Neural progenitor cell (in vitro differentiated cells): Measurements from ENCODE around the gene SLIT1. TPM values are rescaled to one million over a fixed set of nuclear protein-coding genes. Genes with fewer than 3 reads are reported as not detected.

Experiments
- DNase-seq: peaks from one replicate; pipeline ENCODE4 v3.0.0-alpha.2; 2016; ENCODE audit warnings: low spot score
- H2AFZ ChIP-seq: fragments of 200-600 bp; sonication (generic); replicated peaks from 2 replicates; pipeline ENCODE4 v1.6.1; 2016; ENCODE audit warnings: antibody characterized with exemption
- H3F3A ChIP-seq: fragments of 200-600 bp; sonication (generic); 2 replicates; pipeline ENCODE4 v1.6.1; 2016; ENCODE audit warnings: antibody characterized with exemption, low read depth
- H3K27ac ChIP-seq: fragments of 200-600 bp; sonication (generic); 2 replicates; pipeline ENCODE4 v1.5.1; 2016; ENCODE audit warnings: mild to moderate bottlenecking
- H3K27me3 ChIP-seq: fragments of 200-600 bp; sonication (generic); 2 replicates; pipeline ENCODE4 v1.6.1; 2016; ENCODE audit warnings: mild to moderate bottlenecking, moderate library complexity
- H3K36me3 ChIP-seq: fragments of 200-600 bp; sonication (generic); 2 replicates; pipeline ENCODE4 v1.5.1; 2016
- H3K4me1 ChIP-seq: fragments of 200-600 bp; sonication (generic); 2 replicates; pipeline ENCODE4 v1.6.1; 2016; ENCODE audit warnings: mixed run types
- H3K4me2 ChIP-seq: fragments of 200-600 bp; sonication (generic); 2 replicates; pipeline ENCODE4 v1.6.1; 2016
- H3K4me3 ChIP-seq: fragments of 200-600 bp; sonication (generic); 2 replicates; pipeline ENCODE4 v1.5.1; 2016
- H3K79me2 ChIP-seq: fragments of 200-600 bp; sonication (generic); 2 replicates; pipeline ENCODE4 v1.6.1; 2016; ENCODE audit warnings: low read depth
- H3K9ac ChIP-seq: fragments of 200-600 bp; sonication (generic); 2 replicates; pipeline ENCODE4 v1.6.1; 2016
- H3K9me3 ChIP-seq: fragments of 200-600 bp; sonication (generic); 2 replicates; pipeline ENCODE4 v1.5.1; 2016; ENCODE audit warnings: low read depth
- H4K20me1 ChIP-seq: fragments of 200-600 bp; sonication (generic); 2 replicates; pipeline ENCODE4 v1.6.1; 2016; ENCODE audit warnings: low read depth
- H3K27ac Mint-ChIP-seq: 3 replicates; pipeline ENCODE4 v1.8.0; 2021; ENCODE audit warnings: mixed read lengths
- H3K27me3 Mint-ChIP-seq: 2 replicates; pipeline ENCODE4 v1.8.0; 2022; ENCODE audit warnings: low read depth, mild to moderate bottlenecking, inconsistent platforms, moderate library complexity, mixed read lengths; ENCODE audit not compliant: insufficient read depth
- H3K36me3 Mint-ChIP-seq: 3 replicates; pipeline ENCODE4 v1.8.0; 2021; ENCODE audit warnings: mixed read lengths
- H3K4me1 Mint-ChIP-seq: 3 replicates; pipeline ENCODE4 v1.8.0; 2021; ENCODE audit warnings: mixed read lengths
- H3K4me3 Mint-ChIP-seq: 3 replicates; pipeline ENCODE4 v1.8.0; 2021; ENCODE audit warnings: mild to moderate bottlenecking, moderate library complexity, mixed read lengths
- H3K9me3 Mint-ChIP-seq: 3 replicates; pipeline ENCODE4 v1.8.0; 2020; ENCODE audit warnings: mixed read lengths
- EZH2 ChIP-seq: fragments of 200-600 bp; sonication (generic); IDR thresholded peaks from 2 replicates; pipeline ENCODE4 v1.6.1; 2017; ENCODE audit warnings: antibody characterized with exemption, mild to moderate bottlenecking, moderate library complexity
- EZH2phosphoT487 ChIP-seq: fragments of 200-600 bp; sonication (generic); IDR thresholded peaks from 2 replicates; pipeline ENCODE4 v1.6.1; 2017; ENCODE audit warnings: antibody characterized with exemption
- total RNA-seq: library from RNA; depleted of rRNA; stranded (reverse); fragments of >200 nt; gene quantifications from 2 replicates; pipeline ENCODE4 v1.2.3, GENCODE V29; 2015; ENCODE audit warnings: low replicate concordance
- TF ChIP-seq, protein P1 (sequence below): fragments of 200-600 bp; sonication (generic); IDR thresholded peaks from 2 replicates; pipeline ENCODE4 v1.5.1; 2017; ENCODE audit warnings: antibody characterized with exemption, mild to moderate bottlenecking

SLIT1 gene
- total RNA-seq, 1 donor from 2014 or later: 0.92 TPM

GRCh38 chr10:97020452-97021400 lies 165.0 kb downstream of the SLIT1 start:
- Histone ChIP-seq H3K4me1 (peaks cover 38% of the 10 kb centered on the region), H3K79me2 (no peaks in the 10 kb centered on the region), H3K36me3 (no peaks in the 10 kb centered on the region), H3K4me3 (no peak overlapping the region), H3K27me3 (no peaks in the 10 kb centered on the region), H4K20me1 (peaks cover 3% of the 10 kb centered on the region), H2AFZ (no peak overlapping the region), H3K4me2 (peak overlapping the region; percentile 63), H3K9ac (no peak overlapping the region), H3F3A (peaks cover 35% of the 10 kb centered on the region), H3K9me3 (no peaks in the 10 kb centered on the region), H3K27ac (peak overlapping the region; percentile 77)
- peak; percentile 89 for DNase-seq
- no peaks in the 10 kb centered on the region for H3K36me3 Mint-ChIP-seq
- peaks cover 24% of the 10 kb centered on the region for H3K27me3 Mint-ChIP-seq
- peaks cover 50% of the 10 kb centered on the region for H3K4me1 Mint-ChIP-seq
- TF ChIP-seq, protein P1, sequence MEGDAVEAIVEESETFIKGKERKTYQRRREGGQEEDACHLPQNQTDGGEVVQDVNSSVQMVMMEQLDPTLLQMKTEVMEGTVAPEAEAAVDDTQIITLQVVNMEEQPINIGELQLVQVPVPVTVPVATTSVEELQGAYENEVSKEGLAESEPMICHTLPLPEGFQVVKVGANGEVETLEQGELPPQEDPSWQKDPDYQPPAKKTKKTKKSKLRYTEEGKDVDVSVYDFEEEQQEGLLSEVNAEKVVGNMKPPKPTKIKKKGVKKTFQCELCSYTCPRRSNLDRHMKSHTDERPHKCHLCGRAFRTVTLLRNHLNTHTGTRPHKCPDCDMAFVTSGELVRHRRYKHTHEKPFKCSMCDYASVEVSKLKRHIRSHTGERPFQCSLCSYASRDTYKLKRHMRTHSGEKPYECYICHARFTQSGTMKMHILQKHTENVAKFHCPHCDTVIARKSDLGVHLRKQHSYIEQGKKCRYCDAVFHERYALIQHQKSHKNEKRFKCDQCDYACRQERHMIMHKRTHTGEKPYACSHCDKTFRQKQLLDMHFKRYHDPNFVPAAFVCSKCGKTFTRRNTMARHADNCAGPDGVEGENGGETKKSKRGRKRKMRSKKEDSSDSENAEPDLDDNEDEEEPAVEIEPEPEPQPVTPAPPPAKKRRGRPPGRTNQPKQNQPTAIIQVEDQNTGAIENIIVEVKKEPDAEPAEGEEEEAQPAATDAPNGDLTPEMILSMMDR: no peak
- TF ChIP-seq EZH2phosphoT487 (no peak), EZH2 (no peak)
- no peaks in the 10 kb centered on the region for H3K9me3 Mint-ChIP-seq
- peak overlapping the region; percentile 83 for H3K27ac Mint-ChIP-seq
- peak overlapping the region; percentile 74 for H3K4me3 Mint-ChIP-seq

DNA sequence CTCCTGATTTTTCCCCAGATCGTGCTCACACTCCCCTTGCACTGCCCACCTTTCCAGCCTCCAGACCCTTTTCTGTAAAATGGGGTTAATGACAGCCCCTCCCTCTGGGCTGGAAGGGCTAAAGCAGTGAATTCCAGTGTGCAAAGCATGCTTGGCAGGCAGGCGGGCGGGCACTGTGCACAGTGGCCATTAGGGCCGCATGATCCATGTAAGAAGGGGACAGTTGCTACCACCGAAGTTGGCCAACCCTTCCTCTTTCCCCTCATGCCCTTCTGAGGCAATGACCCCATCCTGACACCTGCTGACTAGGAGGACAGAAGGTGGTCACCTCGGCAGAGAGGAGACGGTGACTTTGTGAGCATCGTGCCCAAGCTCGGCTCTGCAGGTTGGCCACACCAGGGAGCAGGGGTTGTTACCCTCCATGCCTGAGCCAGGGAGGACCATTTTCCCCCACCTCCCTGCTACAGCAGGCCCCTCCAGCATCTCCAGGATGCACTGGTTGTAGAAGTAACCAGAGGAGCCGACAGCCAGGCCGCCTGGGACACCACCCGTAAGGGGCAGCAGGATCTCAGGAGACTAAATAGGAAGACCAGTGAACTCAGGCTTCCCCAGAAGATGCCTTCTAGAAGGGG lies 166.4 kb downstream of the SLIT1 start:
- Histone ChIP-seq H3K27ac (no peak overlapping the region), H4K20me1 (peaks cover 3% of the 10 kb centered on the region), H3K9ac (no peak overlapping the region), H2AFZ (no peak overlapping the region), H3K4me1 (peaks cover 38% of the 10 kb centered on the region), H3K9me3 (no peaks in the 10 kb centered on the region), H3K27me3 (no peaks in the 10 kb centered on the region), H3F3A (peaks cover 32% of the 10 kb centered on the region), H3K4me2 (no peak overlapping the region), H3K36me3 (no peaks in the 10 kb centered on the region), H3K4me3 (no peak overlapping the region), H3K79me2 (no peaks in the 10 kb centered on the region)
- Mint-ChIP-seq H3K4me3 (no peak overlapping the region), H3K36me3 (no peaks in the 10 kb centered on the region), H3K27me3 (peaks cover 28% of the 10 kb centered on the region), H3K9me3 (no peaks in the 10 kb centered on the region), H3K27ac (no peak overlapping the region), H3K4me1 (peaks cover 48% of the 10 kb centered on the region)
- TF ChIP-seq, protein P1: no peak
- TF ChIP-seq EZH2: no peak
- TF ChIP-seq EZH2phosphoT487: no peak
- no peak for DNase-seq

DNA sequence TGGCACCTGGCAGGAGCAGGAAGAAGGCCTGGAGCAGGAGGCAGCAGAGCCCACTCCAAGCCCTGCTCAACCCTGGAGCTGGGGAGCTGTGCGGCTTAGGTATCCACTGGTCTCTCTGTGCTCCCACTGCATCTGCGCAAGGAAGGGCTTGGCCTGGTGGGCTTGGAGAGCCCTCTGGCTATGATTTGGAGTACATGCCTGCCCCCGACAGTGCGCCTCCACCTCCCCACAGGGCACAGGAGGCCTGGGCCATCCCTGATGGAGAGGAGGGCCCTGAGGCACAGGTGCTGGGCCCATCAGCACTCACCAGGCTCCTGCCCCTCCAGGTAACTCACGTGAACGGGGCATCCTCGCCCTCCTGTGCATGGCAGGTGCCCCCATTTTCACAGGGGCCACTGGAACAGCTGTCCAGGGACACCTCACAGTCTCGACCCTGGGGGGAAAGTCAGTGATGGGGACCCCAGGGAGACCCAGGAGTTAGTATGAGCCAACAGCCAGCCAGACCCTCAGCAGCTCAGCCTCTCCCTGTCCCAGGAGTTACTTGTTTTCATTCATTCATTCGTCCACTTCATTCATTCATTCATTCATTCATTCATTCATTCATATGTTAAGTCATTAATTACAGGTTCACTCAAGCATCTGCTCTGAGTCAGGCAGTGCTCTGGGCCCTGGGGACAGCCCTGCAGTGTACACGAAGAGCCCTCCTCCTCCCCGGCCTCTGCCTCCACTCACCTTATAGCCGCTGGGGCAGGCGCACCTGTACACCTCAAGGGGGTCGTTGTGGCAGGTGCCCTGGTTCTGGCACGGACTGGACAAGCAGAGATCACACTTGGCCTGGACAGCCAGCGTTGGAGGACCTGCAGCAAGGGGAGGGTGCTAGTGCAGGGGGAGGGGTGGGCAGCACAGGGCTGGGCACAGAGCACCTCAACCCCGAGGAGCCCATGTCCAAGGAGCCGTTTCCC lies 167.2 kb downstream of the SLIT1 start:
- no peaks in the 10 kb centered on the region for H3K36me3 ChIP-seq
- peaks cover 32% of the 10 kb centered on the region for H3F3A ChIP-seq
- H3K27me3 Mint-ChIP-seq: peaks cover 29% of the 10 kb centered on the region
- no peak overlapping the region for H3K9ac ChIP-seq
- H3K4me1 ChIP-seq: peaks cover 38% of the 10 kb centered on the region
- H3K27me3 ChIP-seq: no peaks in the 10 kb centered on the region
- no peaks in the 10 kb centered on the region for H3K9me3 Mint-ChIP-seq
- TF ChIP-seq EZH2phosphoT487: no peak
- TF ChIP-seq, protein P1: no peak
- no peak for TF ChIP-seq EZH2
- H3K4me2 ChIP-seq: no peak overlapping the region
- peaks cover 3% of the 10 kb centered on the region for H4K20me1 ChIP-seq
- no peak overlapping the region for H3K4me3 ChIP-seq
- H3K4me1 Mint-ChIP-seq: peaks cover 42% of the 10 kb centered on the region
- H3K9me3 ChIP-seq: no peaks in the 10 kb centered on the region
- no peak overlapping the region for H3K4me3 Mint-ChIP-seq
- H3K27ac Mint-ChIP-seq: peak overlapping the region; percentile 76
- H3K27ac ChIP-seq: no peak overlapping the region
- H3K36me3 Mint-ChIP-seq: no peaks in the 10 kb centered on the region
- H3K79me2 ChIP-seq: no peaks in the 10 kb centered on the region
- no peak overlapping the region for H2AFZ ChIP-seq
- no peak for DNase-seq
